Vagina (tissue), 2 donors: Measurements from ENCODE around the gene ZBTB7C.

Experiments
- CTCF ChIP-seq, 3 experiments: fragments of 450-650 bp in 2 of 3; fragments of 200-600 bp in 1 of 3; sonication (generic) in 1 of 3; IDR thresholded peaks; one replicate each; pipeline ENCODE4 v1.5.1; 2017 to 2019; ENCODE audit warnings: antibody characterized with exemption in 3 of 3, mild to moderate bottlenecking in 2 of 3, moderate library complexity in 2 of 3
- POLR2A ChIP-seq, 2 donors: fragments of 450-650 bp; IDR thresholded peaks; one replicate each; pipeline ENCODE4 v1.6.1; 2017; ENCODE audit warnings: antibody characterized with exemption in 2 of 2, mild to moderate bottlenecking in 2 of 2, moderate library complexity in 2 of 2
- POLR2AphosphoS5 ChIP-seq, 2 donors: sonication (generic); formaldehyde crosslinking; IDR thresholded peaks; one replicate each; pipeline ENCODE4 v1.9.0; 2017; ENCODE audit warnings: antibody characterized with exemption in 2 of 2, mild to moderate bottlenecking in 2 of 2, low read depth in 1 of 2; ENCODE audit not compliant: insufficient read depth in 1 of 2

GRCh38 chr18:48310353-48310752 lies 98.8 kb downstream of the ZBTB7C start:
- TF ChIP-seq POLR2A (IDR thresholded peaks at IDR 0.05): no peak
- no peak for TF ChIP-seq CTCF (IDR thresholded peaks at IDR 0.05)
- no peak for TF ChIP-seq POLR2AphosphoS5 (IDR thresholded peaks at IDR 0.05; ENCODE audit: insufficient read depth in 1 of 2, low read depth in 1 of 2)
